Measurements from ENCODE around the gene KATNAL1.
"Not testable (repeated sequence)": the region's sequence is repeated elsewhere in the genome, so short reads cannot be mapped to it uniquely, and the experiment has no call there.

Gene KATNAL1

GRCh38 chr13:30290812-30291436, 16.4 kb downstream of the KATNAL1 start:
- DNase-seq, result no peak

- no peak for DNase-seq
These were observed 17.8 kb downstream of the KATNAL1 start for GRCh38 chr13:30289533-30289932.

- DNase-seq, result not testable (repeated sequence)
These were observed 21.3 kb downstream of the KATNAL1 start for GRCh38 chr13:30286059-30286458.

GRCh38 chr13:30276178-30276577, 31.2 kb downstream of the KATNAL1 start:
- DNase-seq, result no peak

GRCh38 chr13:30274083-30274482, 33.3 kb downstream of the KATNAL1 start:
- DNase-seq, result no peak

- DNase-seq, result not testable (repeated sequence)
These were observed 37.3 kb downstream of the KATNAL1 start for GRCh38 chr13:30270035-30270434.

GRCh38 chr13:30268673-30269072, 38.7 kb downstream of the KATNAL1 start:
- DNase-seq, result no peak

GRCh38 chr13:30266756-30267155, 40.6 kb downstream of the KATNAL1 start:
- DNase-seq, result no peak

- DNase-seq, result not testable (repeated sequence)
These were observed 48.1 kb downstream of the KATNAL1 start for GRCh38 chr13:30259149-30259733.

- no peak for DNase-seq
These were observed 49.8 kb downstream of the KATNAL1 start for GRCh38 chr13:30257468-30258099.

- DNase-seq, result no peak
These were observed 50.5 kb downstream of the KATNAL1 start for GRCh38 chr13:30256713-30257467.

GRCh38 chr13:30255696-30256095, 51.7 kb downstream of the KATNAL1 start:
- no peak for DNase-seq

- DNase-seq, result no peak
These were observed 53.5 kb downstream of the KATNAL1 start for GRCh38 chr13:30253830-30254229.

- DNase-seq, result no peak
These were observed 59.9 kb downstream of the KATNAL1 start for GRCh38 chr13:30247406-30247805.

- DNase-seq, result no peak
These were observed 65.8 kb downstream of the KATNAL1 start for GRCh38 chr13:30241532-30241931.

GRCh38 chr13:30240608-30241007, 66.7 kb downstream of the KATNAL1 start:
- DNase-seq, result no peak

GRCh38 chr13:30235216-30235615, 72.1 kb downstream of the KATNAL1 start:
- no peak for DNase-seq

- peak; percentile 40 for DNase-seq
These were observed 72.7 kb downstream of the KATNAL1 start for GRCh38 chr13:30234619-30235162.

GRCh38 chr13:30224732-30225131, 82.6 kb downstream of the KATNAL1 start:
- no peak for DNase-seq

- no peak for DNase-seq
These were observed 85.1 kb downstream of the KATNAL1 start for GRCh38 chr13:30222254-30222653.

- DNase-seq, result no peak
These were observed 91.2 kb downstream of the KATNAL1 start for GRCh38 chr13:30216111-30216510.

- DNase-seq, result no peak
These were observed 95.1 kb downstream of the KATNAL1 start for GRCh38 chr13:30212256-30212655.

- no peak for DNase-seq
These were observed 95.6 kb downstream of the KATNAL1 start for GRCh38 chr13:30211745-30212144.

All from COR-L47 (cell line).